LNCAP (cell line): ENCODE measurements around the gene MRTFB.

ENCODE experiments used
- TF ChIP-seq, protein P1 (sequence below): fragments of 450-650 bp; IDR thresholded peaks from 2 replicates; pipeline ENCODE4 v1.5.1; 2017; ENCODE audit warnings: mild to moderate bottlenecking

The MRTFB gene

DNA sequence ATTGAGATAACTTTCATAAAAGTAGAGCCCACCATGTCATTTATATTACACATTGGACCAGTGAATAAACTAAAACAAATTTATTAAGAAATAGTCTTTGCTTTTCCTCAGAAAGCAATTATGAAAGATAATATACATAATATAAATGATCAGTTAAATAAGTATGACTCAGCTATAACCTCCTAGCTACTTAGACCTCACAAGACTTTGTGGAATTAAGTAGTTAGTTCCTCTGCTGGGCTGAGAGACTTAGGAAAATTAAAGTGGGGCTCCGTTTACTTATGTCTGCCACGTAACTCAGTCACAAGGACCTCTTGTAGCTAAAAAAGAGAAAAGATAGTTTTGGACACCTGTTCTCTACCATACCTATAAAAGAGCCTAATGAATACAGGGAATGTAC is 76.9 kb downstream of the MRTFB start:
- TF ChIP-seq, protein P1, sequence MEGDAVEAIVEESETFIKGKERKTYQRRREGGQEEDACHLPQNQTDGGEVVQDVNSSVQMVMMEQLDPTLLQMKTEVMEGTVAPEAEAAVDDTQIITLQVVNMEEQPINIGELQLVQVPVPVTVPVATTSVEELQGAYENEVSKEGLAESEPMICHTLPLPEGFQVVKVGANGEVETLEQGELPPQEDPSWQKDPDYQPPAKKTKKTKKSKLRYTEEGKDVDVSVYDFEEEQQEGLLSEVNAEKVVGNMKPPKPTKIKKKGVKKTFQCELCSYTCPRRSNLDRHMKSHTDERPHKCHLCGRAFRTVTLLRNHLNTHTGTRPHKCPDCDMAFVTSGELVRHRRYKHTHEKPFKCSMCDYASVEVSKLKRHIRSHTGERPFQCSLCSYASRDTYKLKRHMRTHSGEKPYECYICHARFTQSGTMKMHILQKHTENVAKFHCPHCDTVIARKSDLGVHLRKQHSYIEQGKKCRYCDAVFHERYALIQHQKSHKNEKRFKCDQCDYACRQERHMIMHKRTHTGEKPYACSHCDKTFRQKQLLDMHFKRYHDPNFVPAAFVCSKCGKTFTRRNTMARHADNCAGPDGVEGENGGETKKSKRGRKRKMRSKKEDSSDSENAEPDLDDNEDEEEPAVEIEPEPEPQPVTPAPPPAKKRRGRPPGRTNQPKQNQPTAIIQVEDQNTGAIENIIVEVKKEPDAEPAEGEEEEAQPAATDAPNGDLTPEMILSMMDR = no peak

GRCh38 chr16:14148569-14148968 is 77.5 kb downstream of the MRTFB start:
- TF ChIP-seq, protein P1 = no peak

- TF ChIP-seq, protein P1 = no peak
These were observed 79.7 kb downstream of the MRTFB start for GRCh38 chr16:14150796-14151195.

DNA sequence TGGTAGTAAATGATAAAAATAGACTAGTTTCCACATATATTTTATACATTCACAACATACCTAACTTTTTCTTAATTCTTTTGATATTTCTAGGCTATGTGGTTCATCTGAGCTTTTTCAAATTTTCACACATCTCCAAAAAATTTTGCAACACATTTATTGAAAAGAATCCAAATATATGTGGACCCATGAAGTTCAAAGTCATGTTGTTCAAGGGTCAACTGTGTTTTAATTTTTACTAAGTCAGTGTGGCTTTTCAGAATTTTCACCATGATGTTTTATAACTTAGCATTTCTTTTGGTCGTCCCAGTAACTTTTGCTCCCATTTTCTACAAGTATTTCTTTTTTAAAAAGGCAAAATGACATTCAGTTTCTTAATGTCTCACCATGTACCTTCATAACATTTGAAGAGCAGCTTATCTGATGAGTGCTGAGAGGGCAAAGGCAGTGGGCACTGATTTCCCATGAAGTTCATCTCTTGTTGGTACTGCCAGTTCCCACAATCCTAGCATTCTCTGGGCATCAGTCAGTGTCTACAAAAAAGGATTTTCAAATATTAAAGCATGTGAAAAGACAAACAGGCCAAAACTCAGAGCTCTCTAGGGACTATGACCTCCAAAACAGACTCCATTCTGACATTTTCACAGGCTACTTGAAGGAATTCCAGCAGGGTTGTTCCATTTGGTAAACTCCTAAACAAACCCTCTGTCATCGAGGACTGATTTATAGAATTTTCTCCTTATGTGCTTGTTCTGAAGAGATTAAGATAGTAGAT is 80.3 kb downstream of the MRTFB start:
- TF ChIP-seq, protein P1 = no peak

GRCh38 chr16:14155572-14156190 is 84.6 kb downstream of the MRTFB start:
- TF ChIP-seq, protein P1 = no peak

- TF ChIP-seq, protein P1 = no peak
These were observed 94.0 kb downstream of the MRTFB start for GRCh38 chr16:14164916-14165662.

GRCh38 chr16:14168146-14168545 is 97.0 kb downstream of the MRTFB start:
- TF ChIP-seq, protein P1 = no peak
